MCF 10A (cell line): ENCODE results near the gene DNAJA2. TPM values are rescaled to one million over a fixed set of nuclear protein-coding genes. Genes with fewer than 3 reads are reported as not detected.

Experiments
- BruUV-seq: library from RNA; stranded (reverse); fragments of 400-500 nt; replicated peaks from 2 replicates; lab custom pipeline; 2021; lab: Mats Ljungman, UMichigan
- CTCF ChIA-PET: fragments of 300-600 bp; sonication (Branson Sonifier 250); formaldehyde crosslinking; extraction: SDS; loops from one replicate; lab custom pipeline; 2021; ENCODE audit warnings: antibody characterized with exemption, inconsistent platforms; lab: Yijun Ruan, JAX
- POLR2A ChIA-PET: fragments of 300-600, 350-650 bp; sonication (Branson Sonifier 250); formaldehyde crosslinking; extraction: SDS; loops from one replicate; lab custom pipeline; 2020; ENCODE audit warnings: antibody characterized with exemption, inconsistent platforms; lab: Yijun Ruan, JAX
- DNase-seq: peaks from one replicate; pipeline ENCODE4 v3.0.0-alpha.2; 2018; ENCODE audit not compliant: unreplicated experiment
- H3K27ac Mint-ChIP-seq: one replicate; pipeline ENCODE4 v1.8.0; 2022; ENCODE audit warnings: mild to moderate bottlenecking, low read depth, mixed read lengths; ENCODE audit not compliant: unreplicated experiment
- H3K27me3 Mint-ChIP-seq: one replicate; pipeline ENCODE4 v1.8.0; 2022; ENCODE audit warnings: mixed read lengths; ENCODE audit not compliant: insufficient read depth, unreplicated experiment
- H3K36me3 Mint-ChIP-seq: one replicate; pipeline ENCODE4 v1.8.0; 2022; ENCODE audit warnings: mild to moderate bottlenecking, moderate library complexity, mixed read lengths; ENCODE audit not compliant: insufficient read depth, unreplicated experiment
- H3K4me1 Mint-ChIP-seq: one replicate; pipeline ENCODE4 v1.8.0; 2022; ENCODE audit warnings: mixed read lengths; ENCODE audit not compliant: insufficient read depth, unreplicated experiment
- H3K4me3 Mint-ChIP-seq: one replicate; pipeline ENCODE4 v1.8.0; 2022; ENCODE audit warnings: mild to moderate bottlenecking, moderate library complexity, mixed read lengths; ENCODE audit not compliant: unreplicated experiment
- H3K9me3 Mint-ChIP-seq: one replicate; pipeline ENCODE4 v1.8.0; 2022; ENCODE audit warnings: mixed read lengths; ENCODE audit not compliant: unreplicated experiment
- CTCF ChIP-seq: fragments of 200-600 bp; IDR thresholded peaks from one replicate; pipeline ENCODE4 v1.8.0; 2022; ENCODE audit warnings: antibody characterized with exemption, mild to moderate bottlenecking; ENCODE audit not compliant: unreplicated experiment
- intact Hi-C: fragments of 100-400 bp; cut with micrococcal nuclease; formaldehyde crosslinking; loops from 2 replicates; pipeline ENCODE4 v1.14.1; 2022
- total RNA-seq: library from RNA; stranded (reverse); gene quantifications from 2 replicates; pipeline ENCODE4 v1.2.3, GENCODE V29; 2022

Gene DNAJA2
- total RNA-seq, 1 experiment from 2014 or later, result 64.8 TPM

GRCh38 chr16:46973996-46974324 is 486 bp upstream of the DNAJA2 start:
- TF ChIP-seq CTCF, result no peak
- Mint-ChIP-seq H3K27ac (peak overlapping the region; percentile 96), H3K27me3 (no peaks in the 10 kb centered on the region), H3K9me3 (no peaks in the 10 kb centered on the region), H3K4me3 (peak overlapping the region; percentile 74), H3K36me3 (peaks cover 35% of the 10 kb centered on the region), H3K4me1 (peaks cover 12% of the 10 kb centered on the region)
- BruUV-seq, result TSS peak; percentile 92
- ChIA-PET POLR2A (interaction anchor here (0.6 to 3.6 kb wide), 21 partner anchors 10 to 1270 kb away, joined by 3 to 32 read pairs (median 4); partner anchors contain the start of genes C16orf87, GPT2, ITFG1 and LONP2), CTCF (interaction anchor here (0.8 to 2.6 kb wide), 10 partner anchors 12 to 1191 kb away, joined by 3 to 11 read pairs (median 4); no protein-coding TSS in a partner anchor)
- DNase-seq, result no peak
- intact Hi-C loops, result loop anchor here (2.0 to 5.0 kb wide), 3 partner anchors 45 to 287 kb away; partner anchors contain the start of genes NETO2, ORC6 and VPS35

DNA sequence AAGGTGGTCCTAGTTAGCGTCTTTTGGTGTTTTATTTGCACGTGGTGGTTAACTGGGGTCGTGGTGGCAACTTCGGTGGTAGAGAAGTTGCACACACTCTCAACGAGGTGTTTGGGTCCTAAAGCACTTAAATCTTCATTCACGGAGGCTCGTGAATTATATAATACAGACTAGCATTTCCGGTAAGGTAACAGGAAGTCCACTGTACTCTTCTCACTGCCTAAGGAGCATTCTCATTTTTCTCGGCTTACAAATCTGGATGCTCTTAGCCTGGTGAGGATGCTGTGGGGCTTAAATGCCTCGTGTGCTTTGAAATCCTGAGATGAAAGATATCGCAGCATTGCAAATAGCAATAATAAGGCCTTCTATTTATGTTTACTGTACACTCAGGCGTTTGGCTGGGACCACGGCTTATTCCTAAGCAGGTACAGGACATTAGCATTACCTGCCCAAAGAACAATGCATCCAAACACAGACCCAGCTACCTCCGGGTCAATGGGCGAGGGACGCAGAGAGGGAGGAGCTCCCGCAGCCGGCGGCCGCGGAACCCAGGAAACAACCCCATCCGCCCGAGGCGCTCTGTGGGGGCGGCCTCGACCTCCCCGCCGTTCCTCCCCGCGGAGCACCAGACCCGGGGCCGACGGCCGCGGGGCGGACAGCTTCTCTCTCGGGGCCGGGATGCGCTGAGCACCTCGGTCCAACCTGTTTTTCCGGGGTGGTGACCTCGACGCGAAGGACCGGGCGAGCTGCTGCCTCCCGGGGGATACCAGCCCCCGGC is 856 bp downstream of the DNAJA2 start:
- DNase-seq, result peak; percentile 47
- Mint-ChIP-seq H3K4me3 (peak overlapping the region; percentile 74), H3K9me3 (no peaks in the 10 kb centered on the region), H3K4me1 (peaks cover 12% of the 10 kb centered on the region), H3K27ac (peak overlapping the region; percentile 96), H3K27me3 (no peaks in the 10 kb centered on the region), H3K36me3 (peaks cover 48% of the 10 kb centered on the region)
- BruUV-seq, result TSS peak; percentile 38
- POLR2A ChIA-PET, result interaction anchor here (0.6 to 3.6 kb wide), 23 partner anchors 9 to 1394 kb away, joined by 3 to 32 read pairs (median 3); partner anchors contain the start of genes GPT2, ITFG1, LONP2 and NETO2
- no peak for TF ChIP-seq CTCF
- intact Hi-C loops, result loop anchor here (2.0 to 5.0 kb wide), 3 partner anchors 46 to 285 kb away; partner anchors contain the start of genes NETO2, ORC6 and VPS35
- CTCF ChIA-PET, result interaction anchor here (0.6 to 2.6 kb wide), 11 partner anchors 10 to 1192 kb away, joined by 3 to 11 read pairs (median 4); no protein-coding TSS in a partner anchor

DNA sequence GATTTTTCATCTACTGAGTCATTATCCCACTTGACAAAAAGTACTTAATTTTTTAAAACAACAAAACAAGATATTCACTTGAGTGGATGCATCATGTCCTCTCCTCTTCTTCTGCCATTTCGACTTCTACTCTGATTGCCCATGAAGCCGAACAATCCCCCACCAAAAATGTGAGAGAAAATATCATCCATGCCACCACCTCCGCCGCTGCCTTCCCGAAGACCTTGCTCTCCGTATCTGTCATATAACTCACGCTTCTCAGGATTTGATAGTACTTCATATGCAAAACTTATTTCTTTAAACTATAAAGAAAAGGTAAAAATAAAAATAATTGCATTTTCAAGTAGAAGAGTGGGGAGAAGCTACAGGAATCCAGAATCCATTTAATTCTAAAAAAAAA is 2.2 kb downstream of the DNAJA2 start:
- no peak overlapping the region for H3K27ac Mint-ChIP-seq
- H3K9me3 Mint-ChIP-seq, result no peaks in the 10 kb centered on the region
- H3K36me3 Mint-ChIP-seq, result peaks cover 62% of the 10 kb centered on the region
- POLR2A ChIA-PET, result interaction anchor here (0.9 to 3.6 kb wide), 4 partner anchors 8 to 171 kb away, joined by 3 to 32 read pairs (median 23); partner anchors contain the start of genes GPT2 and NETO2
- H3K27me3 Mint-ChIP-seq, result no peaks in the 10 kb centered on the region
- peaks cover 10% of the 10 kb centered on the region for H3K4me1 Mint-ChIP-seq
- intact Hi-C loops, result loop anchor here (5.0 kb wide), 1 partner anchor 284 kb away; the partner anchor contains the start of genes ORC6 and VPS35
- no TSS peak for BruUV-seq
- DNase-seq, result no peak
- TF ChIP-seq CTCF, result no peak
- no peak overlapping the region for H3K4me3 Mint-ChIP-seq
- CTCF ChIA-PET, result interaction anchor here (0.7 to 2.1 kb wide), 5 partner anchors 15 to 117 kb away, joined by 3 to 5 read pairs (median 3); no protein-coding TSS in a partner anchor

DNA sequence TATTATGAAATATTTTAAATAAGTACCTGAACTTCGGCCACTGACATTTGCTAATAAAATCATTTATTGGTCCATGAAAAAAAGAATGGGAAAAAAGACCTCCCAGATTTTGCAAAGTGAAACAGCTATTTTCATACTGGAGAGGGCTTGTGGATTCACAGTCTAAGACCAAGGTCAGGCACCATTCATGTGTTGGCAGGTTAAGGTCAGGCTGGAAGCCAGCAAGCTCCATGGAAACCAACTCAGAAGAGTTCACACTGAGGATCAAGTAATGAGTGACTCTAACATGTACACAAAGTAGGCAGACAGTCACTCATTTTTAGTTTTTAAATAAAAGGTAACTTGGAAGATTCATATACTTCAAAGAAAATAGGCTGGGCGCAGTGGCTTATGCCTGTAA is 3.4 kb downstream of the DNAJA2 start:
- H3K27me3 Mint-ChIP-seq, result no peaks in the 10 kb centered on the region
- BruUV-seq, result no TSS peak
- H3K4me1 Mint-ChIP-seq, result peaks cover 10% of the 10 kb centered on the region
- peak; percentile 14 for DNase-seq
- H3K9me3 Mint-ChIP-seq, result no peaks in the 10 kb centered on the region
- no peak overlapping the region for H3K4me3 Mint-ChIP-seq
- H3K36me3 Mint-ChIP-seq, result peaks cover 73% of the 10 kb centered on the region
- TF ChIP-seq CTCF, result no peak
- no peak overlapping the region for H3K27ac Mint-ChIP-seq
- POLR2A ChIA-PET, result no interaction called here
- intact Hi-C loops, result loop anchor here (5.0 kb wide), 1 partner anchor 283 kb away; the partner anchor contains the start of genes ORC6 and VPS35
- CTCF ChIA-PET, result interaction anchor here (0.6 to 1.2 kb wide), 4 partner anchors 14 to 1190 kb away, joined by 3 to 4 read pairs (median 4); no protein-coding TSS in a partner anchor
